Measurements from ENCODE around the gene RNF207.

Gene RNF207

GRCh38 chr1:6225651-6226050 is 19.7 kb downstream of the RNF207 start:
- DNase-seq (ENCODE audit: low read depth, low spot score) = no peak

GRCh38 chr1:6233376-6233775 is 27.5 kb downstream of the RNF207 start:
- DNase-seq (ENCODE audit: low read depth, low spot score) = no peak

GRCh38 chr1:6234502-6235295 is 28.8 kb downstream of the RNF207 start:
- DNase-seq (ENCODE audit: low read depth, low spot score) = no peak

GRCh38 chr1:6235296-6235677 is 29.4 kb downstream of the RNF207 start:
- DNase-seq (ENCODE audit: low read depth, low spot score) = no peak

GRCh38 chr1:6237093-6237492 is 31.2 kb downstream of the RNF207 start:
- DNase-seq (ENCODE audit: low read depth, low spot score) = no peak

GRCh38 chr1:6239213-6239752 is 33.4 kb downstream of the RNF207 start:
- DNase-seq (ENCODE audit: low read depth, low spot score) = no peak

- DNase-seq (ENCODE audit: low read depth, low spot score) = no peak
Measured at GRCh38 chr1:6239950-6240768, 34.2 kb downstream of the RNF207 start.

GRCh38 chr1:6241107-6241886 is 35.4 kb downstream of the RNF207 start:
- DNase-seq (ENCODE audit: low read depth, low spot score) = no peak

- no peak for DNase-seq (ENCODE audit: low read depth, low spot score)
Measured at GRCh38 chr1:6241887-6242740, 36.2 kb downstream of the RNF207 start.

GRCh38 chr1:6243053-6243834 is 37.3 kb downstream of the RNF207 start:
- no peak for DNase-seq (ENCODE audit: low read depth, low spot score)

GRCh38 chr1:6243993-6244392 is 38.1 kb downstream of the RNF207 start, which contains the start of gene HES3:
TSS of gene HES3 (plus strand) at chr1:6244179. CDS start at chr1:6244366, 187 bp downstream.
- DNase-seq (ENCODE audit: low read depth, low spot score) = no peak

- DNase-seq (ENCODE audit: low read depth, low spot score) = no peak
Measured at GRCh38 chr1:6244401-6245049, 38.6 kb downstream of the RNF207 start.

- no peak for DNase-seq (ENCODE audit: low read depth, low spot score)
Measured at GRCh38 chr1:6245086-6245868, 39.4 kb downstream of the RNF207 start.

- no peak for DNase-seq (ENCODE audit: low read depth, low spot score)
Measured at GRCh38 chr1:6245869-6246496, 40.1 kb downstream of the RNF207 start.

- DNase-seq (ENCODE audit: low read depth, low spot score) = no peak
Measured at GRCh38 chr1:6246497-6247467, 40.9 kb downstream of the RNF207 start.

GRCh38 chr1:6247651-6248050 is 41.7 kb downstream of the RNF207 start:
- no peak for DNase-seq (ENCODE audit: low read depth, low spot score)

- no peak for DNase-seq (ENCODE audit: low read depth, low spot score)
Measured at GRCh38 chr1:6248161-6248776, 42.4 kb downstream of the RNF207 start.
